Endometrial microvascular endothelial cells (primary cell): ENCODE data around the gene EQTN. TPM values are rescaled to one million over a fixed set of nuclear protein-coding genes. Genes with fewer than 3 reads are reported as not detected.

Source experiments
- in situ Hi-C: cut with HindIII; loops from 2 replicates; pipeline ENCODE4 v1.10.0; 2017; ENCODE audit warnings: low sequenced_read_pairs, low pct_unique_long_range_greater_than_20kb; ENCODE audit errors: inconsistent ontology term
- total RNA-seq: library from RNA; depleted of rRNA; stranded (reverse); fragments of >200 nt; gene quantifications from one replicate; pipeline ENCODE4 v1.2.3, GENCODE V29; 2015; ENCODE audit errors: inconsistent ontology term

Gene EQTN
- total RNA-seq = not detected

DNA sequence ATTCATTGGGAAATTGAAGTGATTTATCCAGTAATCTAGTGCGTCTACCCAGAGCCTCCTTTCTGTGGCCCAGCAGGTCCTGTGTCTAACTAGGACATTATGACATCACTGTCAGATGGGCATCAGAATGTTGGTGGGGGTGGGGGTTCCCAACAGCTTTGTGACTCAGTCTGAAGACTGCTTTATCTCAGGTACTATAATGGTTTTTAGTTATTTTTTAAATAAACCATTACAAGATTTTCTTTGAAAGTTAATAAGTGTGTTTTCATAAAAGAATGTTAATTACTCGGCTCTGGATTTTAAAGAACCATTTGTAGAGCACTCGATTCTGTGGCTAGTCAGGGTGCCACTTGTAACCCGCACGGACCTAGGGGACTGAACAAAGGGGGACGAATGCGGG is at the start of gene EQTN:
EQTN (minus strand) TSS at position 101 of the 400 bp plus-strand sequence; CDS start at position 6, 95 bp downstream.
- in situ Hi-C loops = loop anchor here (25.0 kb wide), 1 partner anchor 260 kb away; no protein-coding TSS in a partner anchor

DNA sequence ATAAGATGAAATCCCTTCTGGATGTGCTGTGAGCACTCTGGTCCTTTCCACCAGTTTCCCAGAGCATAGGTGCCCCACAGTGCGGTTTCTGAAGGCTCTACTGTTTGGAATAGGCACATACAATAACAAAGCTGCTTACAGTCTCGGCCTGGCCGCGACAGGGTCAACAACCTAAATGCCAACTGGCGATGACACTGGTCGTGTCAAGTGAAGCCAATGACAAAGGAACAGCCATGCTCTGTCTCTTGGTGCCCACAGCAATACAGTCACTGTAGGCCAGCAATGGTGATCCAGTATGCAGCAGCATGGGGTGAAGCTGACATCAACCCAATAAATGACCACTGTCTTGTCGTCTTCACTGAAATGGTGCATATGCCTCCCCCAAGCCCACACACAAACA is 47.8 kb upstream of the EQTN start:
- in situ Hi-C loops = no loop called here

DNA sequence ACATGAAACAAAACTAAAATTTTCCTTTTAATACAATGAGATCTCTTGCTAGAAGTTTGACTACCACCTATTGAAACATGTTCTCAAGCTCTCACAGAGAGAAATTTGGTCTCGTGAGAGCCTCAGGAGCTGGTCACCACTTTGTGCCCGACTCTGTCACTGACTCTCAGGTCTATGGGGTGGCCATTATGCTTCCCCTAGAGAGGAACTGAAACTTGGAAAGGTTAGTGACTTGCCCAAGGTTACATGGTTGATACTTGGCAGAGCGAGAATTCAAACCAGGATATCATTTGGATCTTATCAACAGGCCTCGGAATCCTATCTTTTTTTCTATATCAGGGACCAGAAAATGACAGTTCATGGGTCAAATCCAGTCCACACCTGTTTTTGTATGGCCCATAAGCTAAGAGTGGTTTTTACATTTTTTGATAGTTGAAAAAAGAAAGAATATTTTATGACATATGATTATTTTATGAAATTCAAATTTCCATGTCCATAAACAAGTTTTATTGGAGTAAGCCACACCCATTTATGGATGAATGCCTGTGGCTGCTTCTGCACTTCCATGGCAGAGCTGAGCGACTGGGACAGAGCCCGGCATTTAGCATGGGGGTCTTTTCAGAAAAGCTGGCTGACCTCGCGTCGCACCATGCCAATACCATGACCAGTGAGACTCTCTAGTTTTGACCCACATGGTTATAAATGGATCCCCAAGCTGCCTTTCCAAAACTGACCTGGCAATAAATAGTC is 44.8 kb upstream of the EQTN start:
- in situ Hi-C loops = no loop called here

DNA sequence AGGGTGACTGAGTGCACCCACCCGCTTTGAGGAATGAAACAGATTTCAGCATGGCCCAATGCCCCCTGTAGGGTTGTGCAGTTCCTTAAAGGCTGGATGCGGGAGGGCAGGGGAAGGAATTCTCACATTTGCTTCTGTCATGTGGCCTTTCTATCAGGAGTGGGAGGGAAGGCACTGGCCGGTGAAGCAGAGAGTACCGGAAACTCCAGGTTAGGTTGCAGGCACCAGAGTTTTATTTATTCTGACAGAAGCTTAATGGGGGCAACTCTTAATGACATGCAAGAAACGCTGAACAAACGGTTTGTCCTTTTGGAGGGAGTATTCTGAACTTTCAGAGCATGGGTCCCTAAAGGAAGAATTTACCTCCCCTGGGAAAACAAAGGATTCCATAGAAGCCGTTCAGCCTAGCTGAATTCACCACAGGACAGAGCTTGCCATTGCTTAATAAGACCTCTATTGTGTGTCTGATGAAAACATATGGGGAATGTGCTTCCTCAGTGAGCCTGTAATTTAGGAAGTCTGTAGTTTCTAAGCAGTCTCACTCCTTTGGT is 44.1 kb upstream of the EQTN start:
- in situ Hi-C loops = no loop called here

DNA sequence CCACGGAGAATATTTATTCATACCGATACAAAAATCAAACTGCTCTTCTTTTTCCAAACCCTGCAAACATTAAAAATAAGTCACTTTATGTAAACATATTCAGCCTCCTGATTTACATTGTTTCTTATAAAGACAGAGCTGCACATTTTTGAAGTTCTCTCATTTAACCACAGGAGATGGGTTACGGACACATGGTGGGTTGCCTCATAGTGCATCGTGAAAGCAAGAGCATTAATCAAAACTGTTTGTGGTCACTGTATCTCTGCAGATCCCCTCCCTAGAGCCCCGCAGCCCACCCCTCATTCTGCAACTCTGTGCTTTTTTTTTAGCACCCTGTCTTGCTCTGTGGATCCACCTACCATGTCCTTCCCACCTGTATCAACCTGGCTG is 43.3 kb upstream of the EQTN start:
- in situ Hi-C loops = no loop called here

DNA sequence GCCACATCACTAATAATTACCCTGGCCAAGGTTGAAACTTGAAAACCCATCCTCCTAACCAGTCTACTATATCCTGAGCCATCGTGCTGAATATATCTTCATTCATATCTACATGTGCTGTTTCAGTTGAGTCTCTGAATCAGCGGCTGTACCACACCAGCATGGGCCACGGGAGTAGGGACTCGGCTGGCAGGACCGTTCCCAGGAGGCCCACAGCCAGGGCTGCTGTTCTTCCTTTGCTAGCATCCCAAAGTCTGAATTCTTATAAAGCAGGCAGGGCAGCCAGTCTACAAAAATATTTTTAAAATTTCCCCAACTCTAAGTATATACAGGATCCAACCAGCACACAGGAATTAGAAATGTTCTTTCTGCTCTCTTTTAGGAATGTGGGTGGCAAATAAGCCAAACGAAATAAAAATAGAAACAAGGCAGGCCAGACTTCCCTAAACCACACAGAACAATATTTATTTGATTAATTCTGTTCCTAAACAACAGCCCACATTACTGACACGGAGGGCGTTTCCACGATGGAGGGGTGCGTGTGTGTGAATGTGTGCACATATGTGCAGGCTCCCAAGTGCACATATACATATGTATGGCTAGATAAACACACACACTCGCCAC is 42.8 kb upstream of the EQTN start:
- in situ Hi-C loops = loop anchor here (10.0 kb wide), 2 partner anchors 55 to 185 kb away; partner anchors contain the start of genes IFNK and MOB3B

DNA sequence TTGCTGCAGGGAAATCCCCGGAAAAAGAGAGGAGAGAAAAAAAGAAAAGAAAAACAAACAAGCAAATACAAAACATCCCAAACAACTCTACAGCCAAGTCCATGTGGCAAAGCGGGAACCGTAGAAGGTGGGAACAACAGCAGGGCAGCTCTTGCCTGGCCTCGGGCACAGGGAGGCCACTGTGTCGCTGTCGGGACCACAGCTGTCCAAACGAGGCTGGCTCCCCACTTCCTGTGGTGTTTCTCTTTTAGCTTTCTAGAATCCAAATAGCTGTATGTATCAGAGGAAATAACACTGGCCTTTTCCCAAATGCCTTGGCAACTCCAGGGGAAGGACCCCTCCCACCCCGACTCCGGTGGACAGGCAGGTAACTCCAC is 41.6 kb upstream of the EQTN start:
- in situ Hi-C loops = loop anchor here (10.0 kb wide), 2 partner anchors 56 to 186 kb away; partner anchors contain the start of genes IFNK and MOB3B

DNA sequence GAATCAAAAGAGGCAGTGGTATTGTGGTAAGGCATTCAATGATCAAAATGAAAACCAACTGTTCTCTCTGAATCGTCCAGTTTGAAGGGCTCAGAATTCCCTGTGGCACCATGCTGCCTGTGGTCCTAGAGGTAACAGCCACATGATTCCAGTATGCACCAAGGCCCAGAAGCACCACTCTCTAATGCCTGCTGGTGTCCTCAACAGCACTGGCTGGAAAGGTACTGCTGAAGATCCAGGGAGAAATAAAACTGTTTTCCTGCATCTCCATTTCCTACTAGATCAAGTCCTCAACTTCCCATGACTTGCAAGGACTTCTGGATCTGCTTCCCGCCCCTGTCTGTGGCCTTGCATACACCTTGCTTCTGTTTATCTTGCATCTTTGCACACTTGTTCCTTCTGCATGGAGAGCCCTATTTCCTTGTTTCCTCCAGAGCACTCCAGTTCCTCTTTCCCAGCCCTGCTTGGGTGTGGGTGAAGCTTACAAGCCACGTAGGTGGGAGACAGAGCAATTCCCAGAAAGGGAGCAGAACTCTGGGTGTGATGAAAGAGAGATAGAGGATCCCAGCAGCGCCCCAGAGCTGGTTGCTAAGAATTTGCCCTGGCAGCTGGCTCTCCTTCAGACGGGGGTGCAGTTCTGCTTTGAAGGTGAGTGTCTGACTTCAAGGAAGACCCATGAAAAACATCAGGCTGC is 41.0 kb upstream of the EQTN start:
- in situ Hi-C loops = loop anchor here (10.0 kb wide), 2 partner anchors 57 to 187 kb away; partner anchors contain the start of genes IFNK and MOB3B

DNA sequence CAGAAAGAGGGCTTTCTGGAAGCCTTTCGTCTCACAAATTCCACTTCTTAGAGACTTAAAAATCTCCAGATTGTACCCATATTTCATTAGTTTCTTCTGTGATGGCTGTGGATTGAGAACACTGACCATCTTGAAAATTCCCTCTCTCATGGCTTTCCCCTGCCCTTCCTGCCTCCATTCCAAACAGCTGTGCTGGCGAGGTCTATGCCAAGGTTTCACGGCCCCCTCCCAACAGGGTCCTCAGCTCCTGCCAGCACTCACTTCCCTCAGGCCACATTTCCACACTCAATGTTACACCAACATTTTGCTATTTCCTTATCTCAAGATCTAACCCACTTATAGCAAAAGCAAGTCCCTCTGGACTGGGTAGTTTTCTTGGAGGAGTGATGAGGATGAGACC is 40.3 kb upstream of the EQTN start:
- in situ Hi-C loops = loop anchor here (10.0 kb wide), 2 partner anchors 58 to 188 kb away; partner anchors contain the start of genes IFNK and MOB3B

DNA sequence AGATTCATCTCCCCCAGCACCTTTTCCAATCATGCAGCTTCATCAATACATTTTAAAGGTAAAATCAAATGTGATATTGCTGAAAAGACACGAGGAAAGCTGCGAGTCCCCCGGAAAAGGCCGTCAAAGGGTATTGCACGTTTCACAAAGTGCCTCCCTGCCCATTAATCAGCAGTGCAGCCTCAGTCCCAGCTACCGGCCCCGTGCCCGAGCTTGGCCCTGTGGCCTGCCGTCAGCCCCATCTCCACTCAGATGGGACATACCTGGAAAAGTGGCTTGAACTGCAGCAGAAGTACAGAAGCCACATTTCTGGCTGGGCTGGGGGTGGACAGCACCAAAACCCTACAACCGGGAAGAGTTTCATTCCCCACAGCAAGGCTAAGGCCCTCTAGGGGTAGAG is 39.9 kb upstream of the EQTN start:
- in situ Hi-C loops = loop anchor here (10.0 kb wide), 2 partner anchors 58 to 188 kb away; partner anchors contain the start of genes IFNK and MOB3B

DNA sequence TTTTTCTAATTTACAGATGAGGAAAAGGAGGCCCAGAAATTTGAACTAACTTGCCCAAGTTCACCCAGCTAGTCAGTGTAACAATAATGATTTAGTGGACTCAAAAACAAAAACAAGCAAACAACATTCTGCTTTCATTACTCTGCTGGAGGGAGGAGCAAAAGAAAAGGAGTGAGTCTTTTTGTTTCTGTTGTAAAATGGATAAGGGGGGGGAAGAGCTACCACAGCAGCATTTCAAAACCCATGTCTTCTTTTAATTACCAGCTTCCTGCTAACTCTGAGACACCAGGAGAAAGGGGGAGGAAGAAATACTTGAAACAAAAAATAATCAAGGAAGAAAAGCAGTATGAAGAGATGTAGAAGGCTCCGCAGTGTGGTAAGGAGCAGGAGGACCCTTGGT is 39.2 kb upstream of the EQTN start:
- in situ Hi-C loops = loop anchor here (10.0 kb wide), 2 partner anchors 59 to 189 kb away; partner anchors contain the start of genes IFNK and MOB3B

DNA sequence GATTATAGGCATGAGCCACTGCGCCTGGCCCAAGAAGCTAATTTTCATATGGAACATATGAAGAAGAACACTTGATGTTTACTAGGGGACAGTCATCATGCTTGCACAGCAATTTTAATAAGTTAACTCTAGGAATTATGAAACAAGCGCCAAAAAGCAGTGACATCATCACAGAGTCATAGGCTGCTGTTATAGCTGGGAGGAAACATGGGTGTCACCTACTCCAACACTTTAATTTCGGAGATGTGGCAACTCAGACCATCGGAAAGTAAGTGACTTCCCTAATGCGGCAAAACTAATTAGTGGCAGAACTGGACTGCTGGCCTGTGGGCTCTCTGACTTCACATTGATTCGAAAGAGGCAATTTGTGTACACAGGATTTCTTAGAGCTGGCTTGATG is 38.1 kb upstream of the EQTN start:
- in situ Hi-C loops = loop anchor here (10.0 kb wide), 2 partner anchors 60 to 190 kb away; partner anchors contain the start of genes IFNK and MOB3B

DNA sequence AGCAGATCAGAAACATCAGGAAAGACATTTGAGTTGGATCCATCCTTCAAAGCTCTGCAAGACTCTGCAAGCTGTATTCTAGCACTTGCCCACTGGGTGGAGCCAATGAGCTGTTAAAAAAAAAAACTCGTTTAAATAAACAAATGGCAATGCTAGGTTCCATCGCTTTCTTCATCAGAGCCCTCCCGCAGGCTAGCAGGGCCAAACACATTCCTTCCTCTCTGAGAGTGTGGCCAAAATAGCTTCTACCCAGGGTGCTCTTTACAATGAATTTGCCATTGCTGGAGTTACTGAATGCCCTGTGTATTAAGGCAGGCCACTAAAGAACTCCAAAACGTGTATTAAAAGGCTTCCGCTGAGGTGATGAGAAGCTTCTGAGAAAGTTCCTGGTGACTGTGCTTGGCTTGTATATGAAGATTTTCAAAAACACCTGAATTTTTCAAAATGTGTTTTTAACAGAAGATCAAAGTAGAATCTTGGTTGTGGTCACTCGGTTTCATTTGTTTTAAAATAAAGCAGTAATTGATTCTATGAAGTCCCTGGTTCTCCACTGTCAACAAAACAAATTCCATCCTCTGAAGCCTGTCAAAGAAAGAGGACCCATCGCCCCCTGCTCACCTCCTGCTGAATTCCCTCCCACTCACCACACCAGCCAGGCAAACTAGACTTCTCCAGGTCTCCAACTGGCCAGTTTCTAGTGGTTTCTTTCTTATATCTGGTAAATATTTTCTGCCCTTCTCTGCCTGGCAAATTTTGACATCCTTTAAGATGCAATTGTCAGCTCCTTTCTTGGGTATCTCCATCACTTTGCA is 36.5 kb upstream of the EQTN start:
- in situ Hi-C loops = loop anchor here (10.0 kb wide), 2 partner anchors 61 to 191 kb away; partner anchors contain the start of genes IFNK and MOB3B

DNA sequence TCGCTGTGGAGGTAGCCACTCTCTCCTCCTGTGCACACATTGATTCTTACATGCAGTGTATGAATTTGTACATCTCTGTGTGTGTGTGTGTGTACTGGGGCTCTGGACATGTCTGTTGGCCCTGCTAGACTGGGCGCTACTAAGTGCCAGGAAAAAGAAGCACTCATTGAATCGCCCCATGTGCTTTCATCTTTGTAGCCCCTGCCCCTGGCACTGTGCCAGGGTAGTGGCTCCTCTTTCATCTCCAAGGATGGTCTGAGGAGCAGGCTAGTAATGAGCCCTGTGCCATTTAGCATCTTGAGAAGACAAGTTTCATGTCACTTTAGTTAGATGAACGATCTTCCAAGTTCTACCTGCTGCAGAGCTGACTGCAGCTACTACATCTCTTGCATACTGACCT is 34.4 kb upstream of the EQTN start:
- in situ Hi-C loops = loop anchor here (10.0 kb wide), 2 partner anchors 63 to 193 kb away; partner anchors contain the start of genes IFNK and MOB3B

DNA sequence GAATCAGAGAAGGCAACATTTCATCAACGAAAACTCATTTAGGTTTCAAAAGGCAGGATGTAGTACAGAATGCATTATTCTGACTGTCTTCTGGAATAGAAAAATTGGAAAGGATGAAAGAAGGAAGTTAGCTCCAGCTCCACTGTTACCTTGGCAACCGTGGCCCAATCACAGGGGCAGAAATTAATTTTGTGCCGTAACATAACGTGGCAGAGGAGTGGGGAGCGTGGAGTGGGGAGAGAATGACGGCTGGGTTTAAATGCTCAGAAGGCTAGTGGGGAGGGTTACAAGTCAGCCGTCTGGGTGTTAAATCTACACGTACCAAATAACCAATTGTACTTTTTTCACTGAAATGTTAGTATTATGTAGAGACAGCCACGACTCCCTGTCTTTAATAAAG is 32.3 kb upstream of the EQTN start:
- in situ Hi-C loops = no loop called here

DNA sequence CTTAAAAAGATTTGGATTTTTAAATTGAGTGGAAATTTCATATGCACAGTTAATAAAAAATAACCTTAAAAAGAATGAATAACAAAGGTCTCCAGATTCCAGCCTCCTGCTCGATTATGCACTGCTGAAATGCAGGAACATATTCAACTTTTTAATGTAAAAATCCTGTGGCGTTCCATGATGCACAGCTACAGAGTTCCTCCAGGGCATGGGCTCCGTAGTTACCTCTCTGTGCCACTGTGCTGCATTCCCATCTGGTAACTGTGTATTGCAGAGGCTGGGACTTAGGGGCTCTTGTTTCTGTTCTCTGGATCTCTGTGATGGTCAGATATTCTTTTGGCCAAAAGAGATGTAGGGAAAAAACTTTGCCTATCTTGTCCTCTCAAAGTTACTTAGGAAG is 31.5 kb upstream of the EQTN start:
- in situ Hi-C loops = no loop called here

DNA sequence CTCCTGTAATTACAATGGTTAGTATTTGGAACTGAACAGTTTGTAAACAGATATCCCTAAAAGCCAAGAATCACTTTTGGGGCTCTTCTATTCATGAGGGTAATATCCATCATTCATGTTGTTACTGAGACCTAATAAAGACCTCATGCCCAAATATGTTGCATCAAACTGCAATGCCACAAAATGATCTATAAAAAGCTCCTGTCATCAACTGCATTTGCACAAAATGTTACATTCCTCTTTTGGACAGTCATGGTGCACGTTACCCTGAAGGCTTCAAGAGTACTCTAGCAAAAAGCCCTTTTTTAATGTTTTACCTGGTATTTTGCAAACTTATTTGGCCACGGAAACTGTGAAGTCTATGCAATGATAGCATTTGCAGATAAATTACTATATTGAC is 14.2 kb upstream of the EQTN start:
- in situ Hi-C loops = no loop called here

DNA sequence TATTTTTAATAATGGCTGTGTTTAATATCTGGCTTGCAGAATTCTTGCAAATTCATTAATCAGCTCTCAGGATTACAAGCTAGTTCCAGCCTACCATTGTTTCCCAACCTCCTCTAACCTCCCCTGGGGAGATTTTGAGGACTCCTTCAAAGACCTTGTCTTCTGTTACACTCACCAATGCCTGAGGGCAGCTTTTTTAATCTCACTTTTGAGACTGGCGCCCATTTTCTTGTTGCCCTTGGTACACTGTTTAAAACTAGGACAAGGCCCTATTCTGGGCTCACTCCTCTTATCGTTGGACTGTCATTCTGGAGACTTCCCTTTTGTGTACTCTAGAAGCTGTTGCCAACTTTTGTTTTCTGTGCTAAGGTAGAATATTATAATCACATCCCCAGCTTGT is 13.6 kb upstream of the EQTN start:
- in situ Hi-C loops = no loop called here
